ENCODE data around the gene ELP1. TPM values are rescaled to one million over a fixed set of nuclear protein-coding genes. Genes with fewer than 3 reads are reported as not detected.

Gene ELP1
- 10 to 100 TPM; 10.4 to 20.6 (median 13.0) TPM for total RNA-seq
- long read RNA-seq, partial matches to known transcripts = 1 of 2 reads
- long read RNA-seq, other reads (novel, unspliced or antisense) = 1 of 2 reads

GRCh38 chr9:108933718-108934322, at the start of gene ELP1:
TSS of gene ELP1 (minus strand) at chr9:108934124. CDS start at chr9:108931146, 2,978 bp downstream.
- 0% methylated on average over 14 of the region's 48 CpGs for WGBS (ENCODE audit: insufficient coverage, low coverage, low lambda C conversion rate, missing lambda C conversion rate)
- Histone ChIP-seq H3K27me3 (no peaks in the 10 kb centered on the region), H3K36me3 (peaks cover 0 to 15% (median 0%) of the 10 kb centered on the region in 4 donors), H3K9me3 (no peaks in the 10 kb centered on the region), H3K27ac (peak within 1 kb of the TSS; percentile 82 to 91 (median 82)), H3K4me3 (peak within 1 kb of the TSS; percentile 84 to 95 (median 94)), H3K4me1 (peaks cover 0 to 18% (median 5%) of the 10 kb centered on the region in 4 donors)
- TF ChIP-seq POLR2A (IDR thresholded peaks at IDR 0.05) = peak; percentile 67
- TF ChIP-seq CTCF (IDR thresholded peaks at IDR 0.05) = peak; percentile 12 to 41 (median 26)
- ATAC-seq = peak; percentile 90 to 92 (median 91)
- intact Hi-C loops (cut with DNase I) = no loop called here
- peak; percentile 94 to 95 (median 95) for DNase-seq

- no peak for TF ChIP-seq CTCF (IDR thresholded peaks at IDR 0.05)
- no peak for TF ChIP-seq POLR2A (IDR thresholded peaks at IDR 0.05)
- H3K27ac ChIP-seq = no peak overlapping the region
- 100% methylated on average over 2 of the region's 2 CpGs for WGBS (ENCODE audit: insufficient coverage, low coverage, low lambda C conversion rate, missing lambda C conversion rate)
- no peaks in the 10 kb centered on the region for H3K27me3 ChIP-seq
- no peaks in the 10 kb centered on the region for H3K36me3 ChIP-seq
- no peaks in the 10 kb centered on the region for H3K4me1 ChIP-seq
- no peak for ATAC-seq
- no peak overlapping the region for H3K4me3 ChIP-seq
- no peaks in the 10 kb centered on the region for H3K9me3 ChIP-seq
- intact Hi-C loops (cut with DNase I) = no loop called here
- no peak for DNase-seq
Observed at GRCh38 chr9:108980893-108981292, 47.0 kb upstream of the ELP1 start.

GRCh38 chr9:108978205-108978604, 44.3 kb upstream of the ELP1 start:
- intact Hi-C loops (cut with DNase I) = no loop called here
- H3K27ac ChIP-seq = no peak overlapping the region
- H3K4me1 ChIP-seq = no peaks in the 10 kb centered on the region
- H3K27me3 ChIP-seq = no peaks in the 10 kb centered on the region
- no peak for TF ChIP-seq CTCF (IDR thresholded peaks at IDR 0.05)
- no peak for TF ChIP-seq POLR2A (IDR thresholded peaks at IDR 0.05)
- ATAC-seq (no peak), DNase-seq (no peak)
- 16% methylated on average over 1 of the region's 1 CpG for WGBS (ENCODE audit: insufficient coverage, low coverage, low lambda C conversion rate, missing lambda C conversion rate)
- no peaks in the 10 kb centered on the region for H3K36me3 ChIP-seq
- H3K4me3 ChIP-seq = no peak overlapping the region
- H3K9me3 ChIP-seq = no peaks in the 10 kb centered on the region

GRCh38 chr9:108973895-108974294, 40.0 kb upstream of the ELP1 start:
- no peak overlapping the region for H3K4me3 ChIP-seq
- no peaks in the 10 kb centered on the region for H3K9me3 ChIP-seq
- intact Hi-C loops (cut with DNase I) = no loop called here
- no peaks in the 10 kb centered on the region for H3K27me3 ChIP-seq
- WGBS (ENCODE audit: insufficient coverage, low coverage, low lambda C conversion rate, missing lambda C conversion rate) = 79% methylated on average over 5 of the region's 5 CpGs
- H3K4me1 ChIP-seq = no peaks in the 10 kb centered on the region
- no peaks in the 10 kb centered on the region for H3K36me3 ChIP-seq
- TF ChIP-seq CTCF (IDR thresholded peaks at IDR 0.05) (no peak), POLR2A (IDR thresholded peaks at IDR 0.05) (no peak)
- H3K27ac ChIP-seq = no peak overlapping the region
- DNase-seq = no peak
- no peak for ATAC-seq
